ENCODE results near the gene SRGAP1.
A peak's percentile ranks its signal among the peaks of the same experiment; 100 is the strongest.

The SRGAP1 gene

GRCh38 chr12:63940310-63941005 lies 96.0 kb downstream of the SRGAP1 start:
- DNase-seq = peak in 6 of 14 donors; percentile 21 to 53 (median 44)

GRCh38 chr12:63941166-63941800 lies 96.8 kb downstream of the SRGAP1 start:
- DNase-seq = peak in 1 of 14 donors; percentile 24

DNA sequence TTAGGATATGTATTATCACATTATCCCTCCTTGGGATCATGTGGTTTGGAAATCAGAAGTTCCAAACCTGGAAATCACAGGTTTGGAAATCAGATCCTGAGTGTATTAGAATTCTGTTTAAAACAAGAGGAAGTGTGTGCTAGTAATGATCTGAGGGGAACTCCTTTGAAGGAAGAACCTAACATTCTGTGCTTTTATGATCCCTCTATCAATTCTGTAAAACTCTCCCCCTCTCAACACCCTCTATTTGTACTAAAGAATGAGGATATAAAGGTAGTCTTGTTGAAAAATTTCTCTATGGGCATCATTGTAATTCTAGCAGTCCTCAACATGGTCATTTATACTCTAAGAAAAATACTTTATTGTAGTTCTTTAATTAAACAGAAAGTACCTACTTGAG lies 97.4 kb downstream of the SRGAP1 start:
- DNase-seq = peak in 1 of 14 donors; percentile 21

- no peak for DNase-seq
These were observed 98.2 kb downstream of the SRGAP1 start for GRCh38 chr12:63942464-63943241.

GRCh38 chr12:63944034-63944579 lies 99.6 kb downstream of the SRGAP1 start:
- DNase-seq = peak in 1 of 14 donors; percentile 17

DNA sequence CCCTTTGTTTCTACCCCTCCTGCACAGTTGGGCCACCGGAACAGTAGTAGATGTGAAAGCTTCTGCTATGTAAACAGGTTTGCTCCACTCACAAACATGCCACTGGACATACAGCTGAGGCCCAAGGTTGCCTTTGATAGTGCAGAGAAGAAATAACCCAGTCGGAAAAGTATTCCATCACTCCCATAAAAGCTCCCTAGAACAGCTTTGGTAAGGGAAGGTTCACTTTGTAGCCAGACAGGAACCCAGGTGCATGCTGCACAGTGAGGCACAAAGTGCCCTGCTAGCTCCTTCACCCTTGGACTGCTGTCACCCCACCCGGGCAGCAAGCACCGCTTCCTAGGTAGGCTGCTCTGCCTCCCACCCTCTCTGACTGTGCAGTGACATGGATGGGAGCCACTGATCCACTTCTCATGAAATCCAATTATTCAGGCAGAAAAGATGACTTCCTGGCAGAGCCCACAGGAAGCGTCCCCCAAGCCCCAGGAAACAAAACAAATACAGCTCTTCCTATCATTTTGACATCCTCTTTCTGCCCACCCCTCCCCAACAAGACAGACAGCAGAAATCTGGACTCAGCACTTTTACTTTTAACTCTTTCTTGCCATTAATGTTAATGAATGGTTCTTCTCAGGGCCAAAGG lies 100.2 kb downstream of the SRGAP1 start:
- peak in 4 of 14 donors; percentile 11 to 37 (median 20) for DNase-seq

DNA sequence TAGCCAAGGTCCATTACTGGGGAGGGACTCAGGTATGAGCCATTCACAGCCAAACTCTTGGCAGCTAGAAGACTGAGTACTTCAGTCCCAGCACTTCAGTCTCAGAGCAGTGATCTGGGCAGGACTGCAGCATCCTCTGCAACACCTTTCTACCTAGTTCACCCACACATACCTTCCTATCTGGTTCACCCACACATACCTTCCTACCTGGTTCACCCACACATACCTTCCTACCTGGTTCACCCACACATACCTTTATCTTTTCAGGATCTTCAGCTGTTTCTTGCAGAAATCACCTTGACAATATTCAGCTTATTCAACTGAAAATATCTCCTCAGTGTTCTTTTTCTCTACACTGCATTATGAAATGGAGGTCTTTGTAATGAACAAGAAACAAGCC lies 101.3 kb downstream of the SRGAP1 start:
- DNase-seq = no peak

DNA sequence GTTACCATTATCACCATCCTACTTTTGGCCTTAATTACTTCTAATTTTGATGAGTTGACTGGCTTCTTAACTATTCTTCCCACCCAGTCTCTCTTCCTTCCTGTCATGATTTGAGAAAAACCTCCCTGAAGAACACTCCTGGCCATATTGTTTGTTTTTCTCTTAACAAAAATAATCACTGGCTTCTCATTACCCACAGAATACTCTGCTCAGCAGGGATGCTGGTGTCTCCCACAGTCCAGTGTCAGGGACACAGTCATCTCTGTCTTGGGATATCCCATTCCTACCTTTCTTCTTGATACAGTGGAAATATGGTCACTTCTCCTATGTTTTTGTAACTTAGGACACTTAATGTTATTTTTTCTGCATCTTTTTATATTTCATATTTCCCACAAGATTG lies 103.7 kb downstream of the SRGAP1 start:
- DNase-seq = no peak

- peak in 2 of 14 donors; percentile 16 to 29 for DNase-seq
These were observed 105.4 kb downstream of the SRGAP1 start for GRCh38 chr12:63949902-63950301.

DNA sequence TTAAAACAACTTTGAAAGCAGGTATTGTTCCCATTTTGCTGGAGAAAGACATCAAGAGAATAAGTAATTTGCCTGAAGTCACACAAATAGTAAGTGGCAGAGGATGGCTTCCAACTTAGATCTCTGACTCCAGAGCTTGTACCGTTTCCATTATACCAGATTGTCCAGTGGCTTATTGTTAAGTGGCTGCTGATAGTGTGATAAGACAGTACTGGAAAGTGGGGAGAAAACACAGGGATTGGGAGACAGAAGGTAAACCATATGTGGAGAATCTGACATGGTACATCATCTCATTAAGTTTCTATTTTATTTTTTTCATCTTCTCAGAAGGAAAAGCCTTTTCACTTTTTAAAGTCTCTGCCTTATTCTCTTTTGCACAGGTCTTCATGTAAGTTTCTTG lies 108.5 kb downstream of the SRGAP1 start:
- no peak for DNase-seq

DNA sequence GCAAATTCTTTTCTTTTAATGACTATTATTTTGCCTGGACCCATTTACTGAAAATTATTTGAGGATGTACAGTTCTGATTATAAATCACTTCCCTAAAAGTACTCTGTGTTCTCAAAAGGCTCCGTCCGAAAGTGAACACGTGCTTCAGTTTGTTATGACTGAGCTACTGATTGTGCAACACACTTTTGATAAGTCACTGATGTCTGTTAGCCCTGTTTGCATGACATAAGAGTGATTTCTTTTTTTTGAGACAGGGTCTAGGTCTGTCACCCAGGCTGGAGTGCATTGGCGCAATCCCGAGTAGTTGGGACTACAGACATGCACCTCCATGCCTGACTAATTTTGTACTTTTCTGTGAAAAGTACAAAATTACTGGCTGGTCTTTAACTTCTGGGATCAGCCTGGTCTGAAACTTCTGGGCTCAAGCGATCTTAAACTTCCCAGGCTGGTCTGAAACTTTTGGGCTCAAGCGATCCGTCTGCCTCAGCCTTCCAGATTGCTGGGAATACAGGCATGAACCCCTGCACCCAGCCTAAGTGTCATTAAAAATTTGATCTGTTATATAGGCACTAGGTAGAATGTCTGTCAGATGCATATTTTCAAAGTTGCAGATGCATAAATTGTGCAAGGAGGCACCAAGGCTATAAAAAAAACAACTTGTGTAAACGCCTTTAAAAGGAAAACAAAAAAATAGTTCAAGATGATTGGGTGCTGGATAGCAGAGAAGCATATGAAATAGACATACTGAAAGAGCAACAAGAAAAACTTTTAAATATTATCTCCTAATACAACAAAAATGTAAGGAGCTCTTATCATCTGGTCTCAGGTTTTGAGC lies 111.5 kb downstream of the SRGAP1 start:
- peak in 2 of 14 donors; percentile 15 to 25 for DNase-seq

DNA sequence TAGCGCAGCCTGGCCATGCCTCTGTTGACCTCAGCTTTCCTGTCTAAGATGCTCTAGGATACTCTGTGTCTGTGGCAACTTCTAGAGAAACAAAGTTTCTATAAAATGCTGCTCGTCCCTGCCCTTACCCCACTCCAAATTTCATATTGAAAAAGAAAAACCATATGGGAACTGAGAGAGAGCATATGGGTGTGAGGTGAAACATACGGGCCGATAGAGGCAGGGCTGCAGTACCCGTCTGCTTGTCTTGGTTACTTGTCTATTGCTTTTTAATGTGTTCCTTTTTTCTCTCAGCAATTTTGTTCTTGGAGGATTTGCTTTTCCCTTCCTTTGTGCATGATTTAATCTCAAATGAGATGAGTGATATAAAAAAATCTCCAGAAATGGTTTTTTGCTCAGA lies 113.0 kb downstream of the SRGAP1 start:
- DNase-seq = no peak

- no peak for DNase-seq
These were observed 114.5 kb downstream of the SRGAP1 start for GRCh38 chr12:63958876-63959580.

GRCh38 chr12:63961048-63961447 lies 116.5 kb downstream of the SRGAP1 start:
- DNase-seq = no peak

DNA sequence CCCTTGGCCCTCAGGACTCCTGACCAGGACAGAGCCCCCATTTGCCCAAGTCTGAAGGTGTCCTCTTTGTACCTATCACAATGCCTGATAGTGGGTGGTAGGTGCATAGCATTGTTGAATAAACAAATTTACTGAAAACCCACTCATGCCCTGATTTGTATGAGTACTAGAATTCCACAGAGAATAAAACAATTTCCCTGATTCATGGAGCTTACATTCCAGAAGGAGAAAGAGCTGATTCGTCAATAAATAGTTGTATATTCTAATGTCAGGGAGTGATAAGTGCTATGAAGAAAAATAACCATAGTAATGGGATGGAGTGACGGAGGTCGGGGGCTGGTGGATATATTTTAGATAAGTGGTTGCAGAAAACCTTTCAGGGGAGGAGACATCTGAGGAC lies 117.0 kb downstream of the SRGAP1 start:
- DNase-seq = no peak

DNA sequence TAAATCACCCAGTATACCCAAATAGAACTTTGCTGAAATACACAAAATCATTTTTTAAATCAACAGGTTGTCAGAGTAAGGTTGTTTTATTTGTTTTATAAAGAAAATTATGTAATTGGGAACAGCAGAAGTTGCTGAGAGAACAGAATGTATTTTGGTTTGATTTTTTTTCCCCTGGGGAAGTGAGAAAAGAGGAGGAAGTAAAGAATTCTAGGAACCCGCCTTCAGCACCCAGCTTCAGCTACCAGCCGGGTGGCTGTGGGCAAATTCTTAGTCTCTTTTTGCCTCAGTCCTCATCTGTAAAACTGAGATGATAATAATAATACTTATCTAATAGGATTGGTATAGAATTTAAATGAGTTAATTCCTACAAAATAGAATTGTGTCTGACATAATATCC lies 119.4 kb downstream of the SRGAP1 start:
- no peak for DNase-seq

DNA sequence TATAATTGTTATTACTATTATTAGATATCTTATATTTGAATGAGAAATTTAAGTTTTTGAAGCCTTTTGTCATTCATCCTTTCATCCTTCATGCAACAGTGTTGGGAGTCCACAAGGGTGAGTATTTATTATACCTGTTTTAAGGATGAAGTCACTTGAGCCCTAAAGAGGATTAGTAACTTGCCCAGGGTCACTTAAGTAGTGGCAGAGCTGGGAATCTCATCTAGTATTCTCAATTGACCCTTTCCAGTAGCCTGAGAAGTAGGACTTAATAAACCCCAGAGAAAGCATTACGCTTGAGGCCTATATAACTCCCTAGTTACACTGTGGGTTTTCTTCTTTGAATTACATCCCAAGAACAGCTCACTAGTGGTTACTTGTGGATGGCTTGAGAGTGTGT lies 119.8 kb downstream of the SRGAP1 start:
- DNase-seq = no peak

- no peak for DNase-seq
These were observed 121.6 kb downstream of the SRGAP1 start for GRCh38 chr12:63965936-63966605.

GRCh38 chr12:63966606-63966975 lies 122.1 kb downstream of the SRGAP1 start:
- DNase-seq = no peak

- no peak for DNase-seq
These were observed 123.1 kb downstream of the SRGAP1 start for GRCh38 chr12:63967358-63968145.
